H1 (cell line): ENCODE measurements around the gene NLRP12.

ENCODE experiments used
- GABPA ChIP-seq: IDR thresholded peaks from 2 replicates; pipeline ENCODE4 v1.6.1; 2011; ENCODE audit warnings: mild to moderate bottlenecking, low read length, moderate library complexity, borderline replicate concordance; ENCODE audit not compliant: insufficient read depth
- ZNF274 ChIP-seq: IDR thresholded peaks from 2 replicates; pipeline ENCODE4 v1.7.0; 2012; ENCODE audit warnings: low read length, borderline replicate concordance; ENCODE audit errors: extremely low read depth
- TF ChIP-seq, protein P1 (sequence below), 3 experiments: IDR thresholded peaks; 1 replicate in 2 of 3; 2 replicates in 1 of 3; pipeline versions ENCODE4 v1.5.1 to v1.6.1; 2011; ENCODE audit warnings: low read length in 3 of 3, mild to moderate bottlenecking in 3 of 3, inconsistent platforms in 2 of 3, low read depth in 1 of 3, moderate library complexity in 1 of 3; ENCODE audit not compliant: insufficient read depth in 1 of 3; ENCODE audit errors: control extremely low read depth in 1 of 3

DNA sequence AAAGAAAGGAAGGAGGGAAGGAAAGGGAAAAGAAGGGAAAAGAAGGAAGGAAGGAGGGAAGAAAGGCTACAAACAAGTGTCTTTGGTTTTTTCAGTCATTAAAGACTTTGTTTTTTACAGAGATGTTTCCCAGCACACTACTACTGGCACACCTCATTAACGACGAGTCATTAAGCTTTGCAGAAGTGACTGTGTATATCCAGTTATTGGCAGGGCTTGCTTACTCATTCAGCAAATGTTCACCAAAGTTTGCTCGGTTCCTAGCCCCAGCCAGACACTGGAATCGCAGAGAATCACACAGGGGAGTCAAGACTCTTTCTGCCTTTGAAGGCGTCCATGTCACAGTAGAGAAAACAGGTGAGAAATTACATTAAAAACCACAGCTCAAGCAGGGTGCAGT is 4.3 kb downstream of the NLRP12 start:
- TF ChIP-seq, protein P1, sequence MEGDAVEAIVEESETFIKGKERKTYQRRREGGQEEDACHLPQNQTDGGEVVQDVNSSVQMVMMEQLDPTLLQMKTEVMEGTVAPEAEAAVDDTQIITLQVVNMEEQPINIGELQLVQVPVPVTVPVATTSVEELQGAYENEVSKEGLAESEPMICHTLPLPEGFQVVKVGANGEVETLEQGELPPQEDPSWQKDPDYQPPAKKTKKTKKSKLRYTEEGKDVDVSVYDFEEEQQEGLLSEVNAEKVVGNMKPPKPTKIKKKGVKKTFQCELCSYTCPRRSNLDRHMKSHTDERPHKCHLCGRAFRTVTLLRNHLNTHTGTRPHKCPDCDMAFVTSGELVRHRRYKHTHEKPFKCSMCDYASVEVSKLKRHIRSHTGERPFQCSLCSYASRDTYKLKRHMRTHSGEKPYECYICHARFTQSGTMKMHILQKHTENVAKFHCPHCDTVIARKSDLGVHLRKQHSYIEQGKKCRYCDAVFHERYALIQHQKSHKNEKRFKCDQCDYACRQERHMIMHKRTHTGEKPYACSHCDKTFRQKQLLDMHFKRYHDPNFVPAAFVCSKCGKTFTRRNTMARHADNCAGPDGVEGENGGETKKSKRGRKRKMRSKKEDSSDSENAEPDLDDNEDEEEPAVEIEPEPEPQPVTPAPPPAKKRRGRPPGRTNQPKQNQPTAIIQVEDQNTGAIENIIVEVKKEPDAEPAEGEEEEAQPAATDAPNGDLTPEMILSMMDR (IDR thresholded peaks at IDR 0.05; ENCODE audit: control extremely low read depth in 1 of 3, insufficient read depth in 1 of 3, low read depth in 1 of 3, low read length in 3 of 3) = no peak
- no peak for TF ChIP-seq ZNF274
- no peak for TF ChIP-seq GABPA
